ENCODE measurements around the gene LRRC4B.

The LRRC4B gene

DNA sequence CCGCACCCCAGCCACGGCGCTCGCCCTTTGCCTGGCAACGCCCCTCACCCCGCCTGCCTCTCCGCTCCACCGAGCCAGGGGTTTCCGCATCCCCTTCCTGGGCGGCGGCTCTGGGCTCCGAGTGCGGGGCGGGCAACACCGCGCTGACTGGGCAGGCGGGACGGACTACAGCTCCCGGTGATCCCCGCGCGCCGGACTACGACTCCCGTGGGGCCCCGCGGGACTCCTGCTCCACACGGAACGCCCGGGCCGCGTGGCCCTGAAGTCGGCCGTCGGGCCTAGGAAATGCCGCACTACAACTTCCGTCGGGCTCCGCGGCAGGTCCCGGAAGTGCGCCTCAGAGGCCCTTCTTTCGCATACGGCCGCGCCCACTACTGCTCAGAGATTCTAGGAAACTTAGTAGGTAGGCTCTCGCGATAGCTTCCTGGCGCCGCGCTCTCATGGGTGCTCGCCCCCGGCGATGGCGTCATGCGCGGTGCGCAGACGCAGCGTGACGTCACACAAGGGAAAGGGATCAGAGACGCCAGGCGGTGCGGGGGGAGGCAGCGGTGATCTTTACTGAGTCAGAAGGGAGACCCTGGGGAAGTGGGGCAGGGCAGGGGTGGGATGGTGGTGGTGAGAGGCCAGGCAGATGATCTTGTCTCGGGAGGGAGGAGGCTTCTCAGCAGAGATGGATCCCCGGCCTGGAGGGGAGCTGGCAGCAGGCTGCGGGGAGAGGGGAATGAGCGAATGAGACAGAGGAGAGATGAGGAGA lies 57.0 kb downstream of the LRRC4B start, which contains the start of gene JOSD2 (continued):
- TF ChIP-seq, protein P1, sequence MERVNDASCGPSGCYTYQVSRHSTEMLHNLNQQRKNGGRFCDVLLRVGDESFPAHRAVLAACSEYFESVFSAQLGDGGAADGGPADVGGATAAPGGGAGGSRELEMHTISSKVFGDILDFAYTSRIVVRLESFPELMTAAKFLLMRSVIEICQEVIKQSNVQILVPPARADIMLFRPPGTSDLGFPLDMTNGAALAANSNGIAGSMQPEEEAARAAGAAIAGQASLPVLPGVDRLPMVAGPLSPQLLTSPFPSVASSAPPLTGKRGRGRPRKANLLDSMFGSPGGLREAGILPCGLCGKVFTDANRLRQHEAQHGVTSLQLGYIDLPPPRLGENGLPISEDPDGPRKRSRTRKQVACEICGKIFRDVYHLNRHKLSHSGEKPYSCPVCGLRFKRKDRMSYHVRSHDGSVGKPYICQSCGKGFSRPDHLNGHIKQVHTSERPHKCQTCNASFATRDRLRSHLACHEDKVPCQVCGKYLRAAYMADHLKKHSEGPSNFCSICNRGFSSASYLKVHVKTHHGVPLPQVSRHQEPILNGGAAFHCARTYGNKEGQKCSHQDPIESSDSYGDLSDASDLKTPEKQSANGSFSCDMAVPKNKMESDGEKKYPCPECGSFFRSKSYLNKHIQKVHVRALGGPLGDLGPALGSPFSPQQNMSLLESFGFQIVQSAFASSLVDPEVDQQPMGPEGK (tag by site-specific recombination; IDR thresholded peaks at IDR 0.05) = peak; percentile 95
- TF ChIP-seq ZNF544 (tag by site-specific recombination; IDR thresholded peaks at IDR 0.05) = no peak
- peak; percentile 80 for TF ChIP-seq KLF10 (tag by site-specific recombination; IDR thresholded peaks at IDR 0.05)
- no peak for TF ChIP-seq ZNF266 (tag by site-specific recombination; IDR thresholded peaks at IDR 0.05; ENCODE audit: low read depth)
- TF ChIP-seq, protein P2, sequence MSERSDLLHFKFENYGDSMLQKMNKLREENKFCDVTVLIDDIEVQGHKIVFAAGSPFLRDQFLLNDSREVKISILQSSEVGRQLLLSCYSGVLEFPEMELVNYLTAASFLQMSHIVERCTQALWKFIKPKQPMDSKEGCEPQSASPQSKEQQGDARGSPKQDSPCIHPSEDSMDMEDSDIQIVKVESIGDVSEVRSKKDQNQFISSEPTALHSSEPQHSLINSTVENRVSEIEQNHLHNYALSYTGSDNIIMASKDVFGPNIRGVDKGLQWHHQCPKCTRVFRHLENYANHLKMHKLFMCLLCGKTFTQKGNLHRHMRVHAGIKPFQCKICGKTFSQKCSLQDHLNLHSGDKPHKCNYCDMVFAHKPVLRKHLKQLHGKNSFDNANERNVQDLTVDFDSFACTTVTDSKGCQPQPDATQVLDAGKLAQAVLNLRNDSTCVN (tag by site-specific recombination; optimal IDR thresholded peaks at IDR 0.05) = peak; percentile 97
- TF ChIP-seq ZFHX2 (tag by site-specific recombination; conservative IDR thresholded peaks at IDR 0.05) = peak; percentile 83
- TF ChIP-seq, protein P3, sequence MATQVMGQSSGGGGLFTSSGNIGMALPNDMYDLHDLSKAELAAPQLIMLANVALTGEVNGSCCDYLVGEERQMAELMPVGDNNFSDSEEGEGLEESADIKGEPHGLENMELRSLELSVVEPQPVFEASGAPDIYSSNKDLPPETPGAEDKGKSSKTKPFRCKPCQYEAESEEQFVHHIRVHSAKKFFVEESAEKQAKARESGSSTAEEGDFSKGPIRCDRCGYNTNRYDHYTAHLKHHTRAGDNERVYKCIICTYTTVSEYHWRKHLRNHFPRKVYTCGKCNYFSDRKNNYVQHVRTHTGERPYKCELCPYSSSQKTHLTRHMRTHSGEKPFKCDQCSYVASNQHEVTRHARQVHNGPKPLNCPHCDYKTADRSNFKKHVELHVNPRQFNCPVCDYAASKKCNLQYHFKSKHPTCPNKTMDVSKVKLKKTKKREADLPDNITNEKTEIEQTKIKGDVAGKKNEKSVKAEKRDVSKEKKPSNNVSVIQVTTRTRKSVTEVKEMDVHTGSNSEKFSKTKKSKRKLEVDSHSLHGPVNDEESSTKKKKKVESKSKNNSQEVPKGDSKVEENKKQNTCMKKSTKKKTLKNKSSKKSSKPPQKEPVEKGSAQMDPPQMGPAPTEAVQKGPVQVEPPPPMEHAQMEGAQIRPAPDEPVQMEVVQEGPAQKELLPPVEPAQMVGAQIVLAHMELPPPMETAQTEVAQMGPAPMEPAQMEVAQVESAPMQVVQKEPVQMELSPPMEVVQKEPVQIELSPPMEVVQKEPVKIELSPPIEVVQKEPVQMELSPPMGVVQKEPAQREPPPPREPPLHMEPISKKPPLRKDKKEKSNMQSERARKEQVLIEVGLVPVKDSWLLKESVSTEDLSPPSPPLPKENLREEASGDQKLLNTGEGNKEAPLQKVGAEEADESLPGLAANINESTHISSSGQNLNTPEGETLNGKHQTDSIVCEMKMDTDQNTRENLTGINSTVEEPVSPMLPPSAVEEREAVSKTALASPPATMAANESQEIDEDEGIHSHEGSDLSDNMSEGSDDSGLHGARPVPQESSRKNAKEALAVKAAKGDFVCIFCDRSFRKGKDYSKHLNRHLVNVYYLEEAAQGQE (tag by site-specific recombination; IDR thresholded peaks at IDR 0.05) = no peak; the same call in 1 of the 2 replicates
- TF ChIP-seq, protein P4, sequence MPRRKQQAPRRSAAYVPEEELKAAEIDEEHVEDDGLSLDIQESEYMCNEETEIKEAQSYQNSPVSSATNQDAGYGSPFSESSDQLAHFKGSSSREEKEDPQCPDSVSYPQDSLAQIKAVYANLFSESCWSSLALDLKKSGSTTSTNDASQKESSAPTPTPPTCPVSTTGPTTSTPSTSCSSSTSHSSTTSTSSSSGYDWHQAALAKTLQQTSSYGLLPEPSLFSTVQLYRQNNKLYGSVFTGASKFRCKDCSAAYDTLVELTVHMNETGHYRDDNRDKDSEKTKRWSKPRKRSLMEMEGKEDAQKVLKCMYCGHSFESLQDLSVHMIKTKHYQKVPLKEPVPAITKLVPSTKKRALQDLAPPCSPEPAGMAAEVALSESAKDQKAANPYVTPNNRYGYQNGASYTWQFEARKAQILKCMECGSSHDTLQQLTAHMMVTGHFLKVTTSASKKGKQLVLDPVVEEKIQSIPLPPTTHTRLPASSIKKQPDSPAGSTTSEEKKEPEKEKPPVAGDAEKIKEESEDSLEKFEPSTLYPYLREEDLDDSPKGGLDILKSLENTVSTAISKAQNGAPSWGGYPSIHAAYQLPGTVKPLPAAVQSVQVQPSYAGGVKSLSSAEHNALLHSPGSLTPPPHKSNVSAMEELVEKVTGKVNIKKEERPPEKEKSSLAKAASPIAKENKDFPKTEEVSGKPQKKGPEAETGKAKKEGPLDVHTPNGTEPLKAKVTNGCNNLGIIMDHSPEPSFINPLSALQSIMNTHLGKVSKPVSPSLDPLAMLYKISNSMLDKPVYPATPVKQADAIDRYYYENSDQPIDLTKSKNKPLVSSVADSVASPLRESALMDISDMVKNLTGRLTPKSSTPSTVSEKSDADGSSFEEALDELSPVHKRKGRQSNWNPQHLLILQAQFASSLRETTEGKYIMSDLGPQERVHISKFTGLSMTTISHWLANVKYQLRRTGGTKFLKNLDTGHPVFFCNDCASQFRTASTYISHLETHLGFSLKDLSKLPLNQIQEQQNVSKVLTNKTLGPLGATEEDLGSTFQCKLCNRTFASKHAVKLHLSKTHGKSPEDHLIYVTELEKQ (tag by site-specific recombination; IDR thresholded peaks at IDR 0.05; ENCODE audit: borderline replicate concordance) = no peak
- no peak for TF ChIP-seq ZNF311 (tag by site-specific recombination; IDR thresholded peaks at IDR 0.05; ENCODE audit: borderline replicate concordance)
- TF ChIP-seq HOXD13 (CRISPR knock-in tag; IDR thresholded peaks at IDR 0.05; ENCODE audit: borderline replicate concordance) = no peak
- no peak for TF ChIP-seq ZNF48 (tag by site-specific recombination; IDR thresholded peaks at IDR 0.05)
- TF ChIP-seq, protein P5, sequence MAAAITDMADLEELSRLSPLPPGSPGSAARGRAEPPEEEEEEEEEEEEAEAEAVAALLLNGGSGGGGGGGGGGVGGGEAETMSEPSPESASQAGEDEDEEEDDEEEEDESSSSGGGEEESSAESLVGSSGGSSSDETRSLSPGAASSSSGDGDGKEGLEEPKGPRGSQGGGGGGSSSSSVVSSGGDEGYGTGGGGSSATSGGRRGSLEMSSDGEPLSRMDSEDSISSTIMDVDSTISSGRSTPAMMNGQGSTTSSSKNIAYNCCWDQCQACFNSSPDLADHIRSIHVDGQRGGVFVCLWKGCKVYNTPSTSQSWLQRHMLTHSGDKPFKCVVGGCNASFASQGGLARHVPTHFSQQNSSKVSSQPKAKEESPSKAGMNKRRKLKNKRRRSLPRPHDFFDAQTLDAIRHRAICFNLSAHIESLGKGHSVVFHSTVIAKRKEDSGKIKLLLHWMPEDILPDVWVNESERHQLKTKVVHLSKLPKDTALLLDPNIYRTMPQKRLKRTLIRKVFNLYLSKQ (tag by site-specific recombination; IDR thresholded peaks at IDR 0.05; ENCODE audit: borderline replicate concordance) = no peak
- TF ChIP-seq SP2 (tag by site-specific recombination; IDR thresholded peaks at IDR 0.05) = peak; percentile 82
- no peak for TF ChIP-seq ZNF169 (tag by site-specific recombination; IDR thresholded peaks at IDR 0.05)
- TF ChIP-seq, protein P6, sequence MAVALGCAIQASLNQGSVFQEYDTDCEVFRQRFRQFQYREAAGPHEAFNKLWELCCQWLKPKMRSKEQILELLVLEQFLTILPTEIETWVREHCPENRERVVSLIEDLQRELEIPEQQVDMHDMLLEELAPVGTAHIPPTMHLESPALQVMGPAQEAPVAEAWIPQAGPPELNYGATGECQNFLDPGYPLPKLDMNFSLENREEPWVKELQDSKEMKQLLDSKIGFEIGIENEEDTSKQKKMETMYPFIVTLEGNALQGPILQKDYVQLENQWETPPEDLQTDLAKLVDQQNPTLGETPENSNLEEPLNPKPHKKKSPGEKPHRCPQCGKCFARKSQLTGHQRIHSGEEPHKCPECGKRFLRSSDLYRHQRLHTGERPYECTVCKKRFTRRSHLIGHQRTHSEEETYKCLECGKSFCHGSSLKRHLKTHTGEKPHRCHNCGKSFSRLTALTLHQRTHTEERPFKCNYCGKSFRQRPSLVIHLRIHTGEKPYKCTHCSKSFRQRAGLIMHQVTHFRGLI (tag by site-specific recombination; IDR thresholded peaks at IDR 0.05) = peak; percentile 83
- no peak for TF ChIP-seq ZNF175 (tag by site-specific recombination; IDR thresholded peaks at IDR 0.05)
- TF ChIP-seq MEIS1 (CRISPR knock-in tag; IDR thresholded peaks at IDR 0.05; ENCODE audit: borderline replicate concordance) = no peak
- TF ChIP-seq, protein P7, sequence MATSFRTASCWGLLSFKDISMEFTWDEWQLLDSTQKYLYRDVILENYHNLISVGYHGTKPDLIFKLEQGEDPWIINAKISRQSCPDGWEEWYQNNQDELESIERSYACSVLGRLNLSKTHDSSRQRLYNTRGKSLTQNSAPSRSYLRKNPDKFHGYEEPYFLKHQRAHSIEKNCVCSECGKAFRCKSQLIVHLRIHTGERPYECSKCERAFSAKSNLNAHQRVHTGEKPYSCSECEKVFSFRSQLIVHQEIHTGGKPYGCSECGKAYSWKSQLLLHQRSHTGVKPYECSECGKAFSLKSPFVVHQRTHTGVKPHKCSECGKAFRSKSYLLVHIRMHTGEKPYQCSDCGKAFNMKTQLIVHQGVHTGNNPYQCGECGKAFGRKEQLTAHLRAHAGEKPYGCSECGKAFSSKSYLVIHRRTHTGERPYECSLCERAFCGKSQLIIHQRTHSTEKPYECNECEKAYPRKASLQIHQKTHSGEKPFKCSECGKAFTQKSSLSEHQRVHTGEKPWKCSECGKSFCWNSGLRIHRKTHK (tag by site-specific recombination; IDR thresholded peaks at IDR 0.05) = no peak
- no peak for TF ChIP-seq ZSCAN16 (tag by site-specific recombination; IDR thresholded peaks at IDR 0.05)
- TF ChIP-seq, protein P8, sequence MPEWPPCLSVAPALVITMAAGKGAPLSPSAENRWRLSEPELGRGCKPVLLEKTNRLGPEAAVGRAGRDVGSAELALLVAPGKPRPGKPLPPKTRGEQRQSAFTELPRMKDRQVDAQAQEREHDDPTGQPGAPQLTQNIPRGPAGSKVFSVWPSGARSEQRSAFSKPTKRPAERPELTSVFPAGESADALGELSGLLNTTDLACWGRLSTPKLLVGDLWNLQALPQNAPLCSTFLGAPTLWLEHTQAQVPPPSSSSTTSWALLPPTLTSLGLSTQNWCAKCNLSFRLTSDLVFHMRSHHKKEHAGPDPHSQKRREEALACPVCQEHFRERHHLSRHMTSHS (tag by site-specific recombination; IDR thresholded peaks at IDR 0.05) = no peak
- TF ChIP-seq ZFP69B (tag by site-specific recombination; IDR thresholded peaks at IDR 0.05) = peak; percentile 37; the same call in 1 of the 2 replicates
